WI38 (cell line): ENCODE data around the gene ALPL.
A peak's percentile ranks its signal among the peaks of the same experiment; 100 is the strongest.
"Not testable (repeated sequence)": the region's sequence is repeated elsewhere in the genome, so short reads cannot be mapped to it uniquely, and the experiment has no call there.

Experiments used
- H3K4me3 ChIP-seq: 2 replicates; pipeline ENCODE4 v1.5.1; 2011; ENCODE audit warnings: low read depth, mild to moderate bottlenecking, control low read depth, low read length
- TF ChIP-seq, protein P1 (sequence below): IDR thresholded peaks from 2 replicates; pipeline ENCODE4 v1.5.1; 2012; ENCODE audit warnings: low read depth, mild to moderate bottlenecking, control low read depth, low read length

Gene ALPL

DNA sequence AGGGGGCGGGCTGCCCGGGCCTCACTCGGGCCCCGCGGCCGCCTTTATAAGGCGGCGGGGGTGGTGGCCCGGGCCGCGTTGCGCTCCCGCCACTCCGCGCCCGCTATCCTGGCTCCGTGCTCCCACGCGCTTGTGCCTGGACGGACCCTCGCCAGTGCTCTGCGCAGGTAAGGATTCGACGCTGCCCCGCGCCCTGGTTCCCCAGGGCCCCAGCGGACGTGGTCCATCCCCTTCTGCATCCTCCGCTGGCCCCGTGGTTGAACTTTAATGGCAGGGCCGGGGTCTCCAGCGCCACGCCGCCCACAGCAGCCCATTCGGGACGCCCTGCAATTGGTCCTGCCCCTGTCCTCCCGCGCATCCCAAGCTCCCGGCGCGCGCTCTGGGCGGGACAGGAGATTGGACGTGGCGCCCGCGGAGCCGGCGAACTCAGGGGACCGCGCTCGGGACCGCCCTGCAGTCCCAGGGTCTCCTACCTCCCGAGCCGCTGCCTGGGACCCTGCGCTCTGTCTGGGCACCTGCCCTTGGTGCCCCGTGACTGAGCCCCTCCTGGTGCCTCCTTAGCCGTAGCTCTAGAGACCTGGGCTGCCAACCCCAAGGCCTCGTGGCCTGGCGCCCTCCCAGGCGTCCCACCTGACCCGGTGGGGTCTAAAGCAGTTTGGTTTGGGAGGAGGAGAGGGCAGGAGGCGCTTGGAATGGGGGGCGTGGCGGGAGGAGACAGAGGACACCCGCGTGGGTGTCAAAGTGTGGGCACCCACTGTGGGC lies at the start of gene ALPL:
TSS of gene ALPL (plus strand) at position 73 of the 762 bp plus-strand sequence. CDS start 44,659 bp downstream, outside the sequence.
- TF ChIP-seq, protein P1, sequence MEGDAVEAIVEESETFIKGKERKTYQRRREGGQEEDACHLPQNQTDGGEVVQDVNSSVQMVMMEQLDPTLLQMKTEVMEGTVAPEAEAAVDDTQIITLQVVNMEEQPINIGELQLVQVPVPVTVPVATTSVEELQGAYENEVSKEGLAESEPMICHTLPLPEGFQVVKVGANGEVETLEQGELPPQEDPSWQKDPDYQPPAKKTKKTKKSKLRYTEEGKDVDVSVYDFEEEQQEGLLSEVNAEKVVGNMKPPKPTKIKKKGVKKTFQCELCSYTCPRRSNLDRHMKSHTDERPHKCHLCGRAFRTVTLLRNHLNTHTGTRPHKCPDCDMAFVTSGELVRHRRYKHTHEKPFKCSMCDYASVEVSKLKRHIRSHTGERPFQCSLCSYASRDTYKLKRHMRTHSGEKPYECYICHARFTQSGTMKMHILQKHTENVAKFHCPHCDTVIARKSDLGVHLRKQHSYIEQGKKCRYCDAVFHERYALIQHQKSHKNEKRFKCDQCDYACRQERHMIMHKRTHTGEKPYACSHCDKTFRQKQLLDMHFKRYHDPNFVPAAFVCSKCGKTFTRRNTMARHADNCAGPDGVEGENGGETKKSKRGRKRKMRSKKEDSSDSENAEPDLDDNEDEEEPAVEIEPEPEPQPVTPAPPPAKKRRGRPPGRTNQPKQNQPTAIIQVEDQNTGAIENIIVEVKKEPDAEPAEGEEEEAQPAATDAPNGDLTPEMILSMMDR = no peak
- peak within 1 kb of the TSS; percentile 35 for H3K4me3 ChIP-seq

DNA sequence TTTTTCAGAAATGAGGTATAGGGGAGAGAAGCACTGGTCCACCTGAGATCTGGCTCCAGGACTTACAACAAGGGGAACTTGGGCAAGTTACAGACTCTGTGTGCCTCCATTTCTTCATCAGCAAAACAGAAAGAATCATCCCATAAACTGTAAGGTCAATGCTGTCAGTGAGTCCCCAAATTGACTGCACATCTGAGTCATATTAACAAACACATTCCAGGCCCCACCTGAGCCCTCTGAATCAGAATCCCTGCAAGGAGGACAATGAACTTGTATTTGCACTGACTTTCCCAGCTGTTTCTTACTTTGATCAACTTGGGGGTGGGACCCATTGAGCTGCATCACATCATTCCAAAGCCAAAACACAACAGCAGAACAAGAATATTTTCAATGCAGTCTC lies 44.1 kb upstream of the ALPL start:
- not testable (repeated sequence) for H3K4me3 ChIP-seq

DNA sequence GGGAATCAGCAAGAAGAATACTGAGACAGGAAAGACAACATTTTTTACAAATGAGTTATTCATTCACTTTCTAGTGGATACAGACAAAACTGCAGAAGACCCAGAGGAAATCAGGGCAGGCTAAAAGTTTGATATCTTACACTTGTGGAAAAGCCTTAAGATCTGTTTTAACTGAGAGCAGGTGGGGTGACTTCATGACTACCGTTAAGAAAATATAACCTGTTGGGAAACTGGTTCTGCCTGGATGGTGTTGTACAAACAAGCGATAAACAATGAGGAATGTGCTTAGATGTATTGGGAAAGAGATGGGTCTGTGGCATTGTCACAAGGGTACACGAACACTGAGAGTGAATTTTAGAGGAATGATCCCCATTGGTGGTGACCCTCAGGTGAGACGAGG lies 41.3 kb upstream of the ALPL start:
- H3K4me3 ChIP-seq = not testable (repeated sequence)

DNA sequence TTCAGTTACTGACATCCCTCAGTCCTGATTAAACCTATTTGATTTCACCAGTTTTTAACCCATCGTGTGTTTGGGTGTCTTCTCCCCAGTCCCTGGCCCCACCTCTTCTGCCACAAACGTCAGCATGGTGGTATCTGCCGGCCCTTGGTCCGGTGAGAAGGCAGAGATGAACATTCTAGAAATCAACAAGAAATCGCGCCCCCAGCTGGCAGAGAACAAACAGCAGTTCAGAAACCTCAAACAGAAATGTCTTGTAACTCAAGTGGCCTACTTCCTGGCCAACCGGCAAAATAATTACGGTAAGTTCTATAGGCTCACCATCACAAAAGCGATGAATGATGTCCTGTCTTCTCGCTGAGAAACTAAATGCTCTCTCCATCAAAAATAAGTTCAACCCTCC lies 40.6 kb upstream of the ALPL start:
- no peak overlapping the region for H3K4me3 ChIP-seq
- TF ChIP-seq, protein P1 = peak; percentile 36

DNA sequence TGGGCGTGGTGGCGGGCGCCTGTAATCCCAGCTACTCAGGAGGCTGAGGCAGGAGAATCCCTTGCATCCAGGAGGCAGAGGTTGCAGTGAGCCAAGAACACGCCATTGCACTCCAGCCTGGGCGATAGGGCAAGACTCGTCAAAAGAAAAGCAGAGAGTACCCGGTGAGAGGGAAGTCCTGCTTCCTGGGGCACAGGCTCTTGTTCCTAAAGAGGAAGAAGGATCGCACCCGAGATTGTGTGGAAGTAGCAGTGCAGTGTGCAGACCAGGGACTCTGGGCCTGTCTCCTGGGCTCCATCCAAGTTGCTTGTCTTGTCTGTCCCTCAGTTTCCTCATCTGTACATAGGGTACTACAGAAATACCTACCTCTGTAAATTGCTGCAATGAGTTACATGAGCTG lies 39.6 kb upstream of the ALPL start:
- TF ChIP-seq, protein P1 = no peak
- no peak overlapping the region for H3K4me3 ChIP-seq

DNA sequence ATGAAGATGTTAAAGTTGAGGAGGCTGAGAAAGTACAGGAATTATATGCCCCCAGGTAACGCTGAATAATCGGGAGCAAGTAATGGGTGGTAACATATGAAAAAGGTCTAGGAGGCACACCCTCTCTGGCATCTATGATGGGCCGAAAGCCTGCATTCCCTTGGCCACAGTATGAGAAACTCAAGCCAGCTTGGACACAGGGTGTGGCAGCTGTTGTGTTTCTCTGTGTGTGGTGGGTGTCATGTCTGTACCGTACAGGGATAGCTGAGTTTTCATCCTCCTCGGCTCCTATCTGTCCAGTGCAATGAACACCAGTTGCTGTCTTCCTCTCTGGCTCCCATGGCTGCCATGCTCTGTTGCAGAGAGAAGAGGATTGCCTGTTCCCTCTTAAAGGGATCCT lies 36.4 kb upstream of the ALPL start:
- H3K4me3 ChIP-seq = no peak overlapping the region
- TF ChIP-seq, protein P1 = no peak

DNA sequence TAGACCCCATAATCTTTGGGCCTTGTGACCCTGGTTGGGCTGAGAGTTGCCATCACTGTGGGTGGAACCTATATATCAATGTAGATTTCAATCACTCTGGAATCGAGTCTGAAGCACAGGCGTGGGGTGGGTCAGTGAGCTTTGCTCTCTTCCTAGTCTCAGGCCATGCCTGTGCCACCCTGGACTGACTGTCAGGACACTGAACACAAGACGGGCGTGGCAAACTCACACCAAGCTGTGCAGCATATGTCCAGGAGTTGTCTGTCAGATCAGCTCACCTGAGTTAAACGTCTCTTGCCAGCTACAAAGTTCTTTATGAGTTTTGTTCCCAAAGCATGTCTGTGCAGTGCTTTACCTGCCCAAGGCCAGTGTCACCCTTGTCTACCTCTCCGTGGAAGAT lies 30.9 kb upstream of the ALPL start:
- TF ChIP-seq, protein P1 = no peak
- H3K4me3 ChIP-seq = no peak overlapping the region

DNA sequence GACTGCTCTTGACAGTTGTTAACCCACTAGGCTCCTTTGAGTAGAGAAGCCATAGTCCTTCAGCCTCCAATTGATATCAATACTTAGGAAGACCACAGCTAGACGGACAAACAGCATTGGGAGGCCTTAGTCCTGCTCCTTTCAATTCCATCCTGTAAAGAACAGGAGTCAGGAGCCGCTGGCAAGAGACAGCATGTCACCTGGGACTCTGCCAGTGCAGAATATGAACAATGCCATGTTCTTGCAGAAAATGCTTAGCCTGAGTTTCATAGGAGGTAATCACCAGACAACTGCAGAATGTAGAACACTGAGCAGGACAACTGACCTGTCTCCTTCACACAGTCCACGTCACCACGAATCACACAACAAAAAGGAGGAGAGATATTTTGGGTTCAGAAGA lies 25.3 kb upstream of the ALPL start:
- not testable (repeated sequence) for H3K4me3 ChIP-seq

DNA sequence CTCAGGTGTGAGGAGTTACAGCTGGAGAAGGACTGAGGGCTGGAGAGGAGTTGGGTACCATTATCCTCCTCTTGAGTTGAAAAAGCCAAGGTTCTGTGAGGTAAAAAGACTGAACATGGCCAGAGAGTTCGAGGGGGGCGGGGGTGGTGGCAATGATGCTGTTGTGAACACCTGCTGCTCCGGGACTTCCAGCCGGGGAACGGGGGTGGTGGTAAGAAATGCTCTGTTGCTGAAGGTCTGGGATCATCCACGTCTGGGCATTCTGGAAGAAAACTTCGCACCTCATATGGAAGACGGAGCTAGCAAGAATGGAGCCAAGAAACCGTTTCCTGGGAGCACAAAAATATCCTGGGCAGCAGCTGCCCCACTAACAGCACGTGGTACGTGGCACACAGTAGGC lies 20.1 kb upstream of the ALPL start:
- TF ChIP-seq, protein P1 = no peak
- H3K4me3 ChIP-seq = no peak overlapping the region
